HG03064 (cell line): ENCODE data around the gene KIF26A.
"Not testable (repeated sequence)": the region's sequence is repeated elsewhere in the genome, so short reads cannot be mapped to it uniquely, and the experiment has no call there.

Source experiments
- ATAC-seq: cut with Tn5 transposase; IDR thresholded peaks from one replicate; pipeline ENCODE4 v1.9.1; 2021; ENCODE audit warnings: low read depth; ENCODE audit not compliant: unreplicated experiment

The KIF26A gene

GRCh38 chr14:104202259-104203070 is 64.1 kb downstream of the KIF26A start:
- ATAC-seq, result no peak

GRCh38 chr14:104203071-104203425 is 64.7 kb downstream of the KIF26A start:
- ATAC-seq, result no peak

GRCh38 chr14:104204660-104205149 is 66.3 kb downstream of the KIF26A start:
- no peak for ATAC-seq

GRCh38 chr14:104205781-104206180 is 67.4 kb downstream of the KIF26A start:
- no peak for ATAC-seq

GRCh38 chr14:104206281-104206904 is 68.0 kb downstream of the KIF26A start:
- no peak for ATAC-seq

- ATAC-seq, result no peak
These were observed 69.0 kb downstream of the KIF26A start for GRCh38 chr14:104207142-104208014.

GRCh38 chr14:104208015-104208295 is 69.6 kb downstream of the KIF26A start:
- ATAC-seq, result not testable (repeated sequence)

GRCh38 chr14:104208331-104208730 is 69.9 kb downstream of the KIF26A start:
- ATAC-seq, result not testable (repeated sequence)

GRCh38 chr14:104209071-104209470 is 70.7 kb downstream of the KIF26A start:
- ATAC-seq, result not testable (repeated sequence)

- ATAC-seq, result no peak
These were observed 71.8 kb downstream of the KIF26A start for GRCh38 chr14:104209985-104210816.

GRCh38 chr14:104210817-104211195 is 72.4 kb downstream of the KIF26A start:
- ATAC-seq, result no peak

- ATAC-seq, result no peak
These were observed 72.8 kb downstream of the KIF26A start for GRCh38 chr14:104211215-104211614.

GRCh38 chr14:104211741-104212140 is 73.4 kb downstream of the KIF26A start:
- no peak for ATAC-seq

- ATAC-seq, result no peak
These were observed 74.1 kb downstream of the KIF26A start for GRCh38 chr14:104212206-104213095.

- no peak for ATAC-seq
These were observed 75.1 kb downstream of the KIF26A start for GRCh38 chr14:104213301-104214034.

GRCh38 chr14:104214431-104215218 is 76.2 kb downstream of the KIF26A start:
- no peak for ATAC-seq

GRCh38 chr14:104215706-104216334 is 77.4 kb downstream of the KIF26A start:
- no peak for ATAC-seq

GRCh38 chr14:104216457-104216856 is 78.1 kb downstream of the KIF26A start:
- no peak for ATAC-seq
